ENCODE measurements around the gene C19orf73.

GRCh38 chr19:49125025-49125731 lies 6.2 kb upstream of the C19orf73 start:
- no peak for TF ChIP-seq EZH2 (IDR thresholded peaks at IDR 0.05; ENCODE audit: low read depth)
- TF ChIP-seq CTCF (conservative IDR thresholded peaks at IDR 0.05): no peak
